ENCODE results near the gene NADK. TPM values are rescaled to one million over a fixed set of nuclear protein-coding genes. Genes with fewer than 3 reads are reported as not detected.

Gene NADK
- total RNA-seq, 1 experiment from 2014 or later = 86.2 TPM

GRCh38 chr1:1760715-1761114 is 17.6 kb downstream of the NADK start:
- BruUV-seq (replicated peaks) = no TSS peak
- CTCF ChIA-PET = no interaction called here

GRCh38 chr1:1760345-1760650 is 18.0 kb downstream of the NADK start:
- no peaks in the 10 kb centered on the region for H3K9me3 ChIP-seq (ENCODE audit: low read depth, low read length, poor library complexity, severe bottlenecking)
- TF ChIP-seq EZH2 (IDR thresholded peaks at IDR 0.05; ENCODE audit: borderline replicate concordance, low read depth, low read length, poor library complexity, severe bottlenecking) = no peak
- TF ChIP-seq, protein P1, sequence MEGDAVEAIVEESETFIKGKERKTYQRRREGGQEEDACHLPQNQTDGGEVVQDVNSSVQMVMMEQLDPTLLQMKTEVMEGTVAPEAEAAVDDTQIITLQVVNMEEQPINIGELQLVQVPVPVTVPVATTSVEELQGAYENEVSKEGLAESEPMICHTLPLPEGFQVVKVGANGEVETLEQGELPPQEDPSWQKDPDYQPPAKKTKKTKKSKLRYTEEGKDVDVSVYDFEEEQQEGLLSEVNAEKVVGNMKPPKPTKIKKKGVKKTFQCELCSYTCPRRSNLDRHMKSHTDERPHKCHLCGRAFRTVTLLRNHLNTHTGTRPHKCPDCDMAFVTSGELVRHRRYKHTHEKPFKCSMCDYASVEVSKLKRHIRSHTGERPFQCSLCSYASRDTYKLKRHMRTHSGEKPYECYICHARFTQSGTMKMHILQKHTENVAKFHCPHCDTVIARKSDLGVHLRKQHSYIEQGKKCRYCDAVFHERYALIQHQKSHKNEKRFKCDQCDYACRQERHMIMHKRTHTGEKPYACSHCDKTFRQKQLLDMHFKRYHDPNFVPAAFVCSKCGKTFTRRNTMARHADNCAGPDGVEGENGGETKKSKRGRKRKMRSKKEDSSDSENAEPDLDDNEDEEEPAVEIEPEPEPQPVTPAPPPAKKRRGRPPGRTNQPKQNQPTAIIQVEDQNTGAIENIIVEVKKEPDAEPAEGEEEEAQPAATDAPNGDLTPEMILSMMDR (conservative IDR thresholded peaks at IDR 0.05; ENCODE audit: low read depth, low read length) = no peak
- POLR2A ChIA-PET (ENCODE audit: low non-redundant PET) = no interaction called here
- H3K4me3 ChIP-seq (ENCODE audit: low read depth, low read length, poor library complexity, severe bottlenecking) = no peak overlapping the region
- no TSS peak for BruUV-seq (replicated peaks)
- H3K4me1 ChIP-seq (ENCODE audit: insufficient read depth, low read length, poor library complexity, severe bottlenecking) = no peaks in the 10 kb centered on the region
- CTCF ChIA-PET = no interaction called here
- intact Hi-C loops (cut with micrococcal nuclease; ENCODE audit: unreplicated experiment) = no loop called here
- no peak for DNase-seq (ENCODE audit: low spot score)
- peaks cover 42% of the 10 kb centered on the region for H3K36me3 ChIP-seq (ENCODE audit: insufficient read depth, low read length, poor library complexity, severe bottlenecking)
- H3K27me3 ChIP-seq (replicated peaks; ENCODE audit: insufficient read depth, low read depth, low read length, poor library complexity) = no peaks in the 10 kb centered on the region
- H3K27ac ChIP-seq (ENCODE audit: low read depth, low read length, poor library complexity, severe bottlenecking) = no peak overlapping the region

More at GRCh38 chr1:1760715-1761114, 17.6 kb downstream of the NADK start:
- H3K4me3 ChIP-seq (ENCODE audit: low read depth, low read length, poor library complexity, severe bottlenecking) = no peak overlapping the region
- no peaks in the 10 kb centered on the region for H3K4me1 ChIP-seq (ENCODE audit: insufficient read depth, low read length, poor library complexity, severe bottlenecking)
- intact Hi-C loops (cut with micrococcal nuclease; ENCODE audit: unreplicated experiment) = no loop called here
- POLR2A ChIA-PET (ENCODE audit: low non-redundant PET) = no interaction called here
- TF ChIP-seq EZH2 (IDR thresholded peaks at IDR 0.05; ENCODE audit: borderline replicate concordance, low read depth, low read length, poor library complexity, severe bottlenecking) = no peak
- TF ChIP-seq, protein P1 (conservative IDR thresholded peaks at IDR 0.05; ENCODE audit: low read depth, low read length) = no peak
- DNase-seq (ENCODE audit: low spot score) = no peak
- peaks cover 39% of the 10 kb centered on the region for H3K36me3 ChIP-seq (ENCODE audit: insufficient read depth, low read length, poor library complexity, severe bottlenecking)
- no peaks in the 10 kb centered on the region for H3K9me3 ChIP-seq (ENCODE audit: low read depth, low read length, poor library complexity, severe bottlenecking)
- no peak overlapping the region for H3K27ac ChIP-seq (ENCODE audit: low read depth, low read length, poor library complexity, severe bottlenecking)
- no peaks in the 10 kb centered on the region for H3K27me3 ChIP-seq (replicated peaks; ENCODE audit: insufficient read depth, low read depth, low read length, poor library complexity)

DNA sequence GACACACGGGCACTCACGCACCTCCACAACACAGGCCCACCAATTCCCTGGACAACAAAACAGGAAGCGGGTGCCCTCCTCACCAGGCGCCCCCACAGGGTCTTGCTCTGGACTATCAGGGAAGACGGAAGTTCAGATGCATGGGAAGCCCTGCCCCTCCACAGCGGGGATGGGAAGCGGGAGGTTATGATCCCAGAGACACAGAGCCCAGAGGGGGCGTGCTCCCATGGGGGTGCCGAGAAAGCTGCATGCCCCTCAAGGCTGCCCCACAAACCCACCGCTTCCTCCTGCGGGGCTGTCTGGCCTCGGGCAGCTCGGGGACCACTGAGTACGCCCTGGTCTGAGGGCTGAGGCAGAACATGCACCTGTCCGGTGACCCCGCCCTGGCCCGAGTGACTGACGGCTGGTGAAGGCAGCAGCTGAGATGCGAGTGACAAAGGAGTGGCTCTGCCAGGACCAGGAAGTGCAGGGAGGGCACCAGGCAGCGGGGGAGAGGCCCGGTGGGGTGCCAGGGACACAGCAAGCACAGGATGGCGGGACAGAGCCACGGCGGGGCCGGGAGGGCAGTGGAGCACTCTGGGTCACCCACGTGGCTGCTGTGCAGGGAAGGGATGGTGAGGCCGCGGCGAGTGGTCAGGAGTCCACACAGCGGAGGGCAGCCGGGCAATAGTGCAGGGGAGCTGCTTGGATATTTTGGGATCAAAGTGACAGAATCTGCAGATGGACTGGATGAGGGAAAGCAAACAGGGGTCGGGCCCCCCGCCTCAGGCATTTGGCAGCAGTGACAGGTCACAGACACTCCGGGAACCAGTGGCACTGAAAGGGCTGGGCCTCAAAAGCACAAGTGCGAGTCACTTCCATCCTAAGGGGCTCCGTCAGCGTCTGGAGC is 18.6 kb downstream of the NADK start:
- DNase-seq (ENCODE audit: low spot score) = no peak
- Histone ChIP-seq H3K9me3 (ENCODE audit: low read depth, low read length, poor library complexity, severe bottlenecking) (no peaks in the 10 kb centered on the region), H3K4me1 (ENCODE audit: insufficient read depth, low read length, poor library complexity, severe bottlenecking) (no peaks in the 10 kb centered on the region), H3K27me3 (replicated peaks; ENCODE audit: insufficient read depth, low read depth, low read length, poor library complexity) (no peaks in the 10 kb centered on the region), H3K36me3 (ENCODE audit: insufficient read depth, low read length, poor library complexity, severe bottlenecking) (peaks cover 46% of the 10 kb centered on the region), H3K27ac (ENCODE audit: low read depth, low read length, poor library complexity, severe bottlenecking) (peak overlapping the region; percentile 67), H3K4me3 (ENCODE audit: low read depth, low read length, poor library complexity, severe bottlenecking) (no peak overlapping the region)
- intact Hi-C loops (cut with micrococcal nuclease; ENCODE audit: unreplicated experiment) = no loop called here
- POLR2A ChIA-PET (ENCODE audit: low non-redundant PET) = no interaction called here
- no TSS peak for BruUV-seq (replicated peaks)
- no peak for TF ChIP-seq EZH2 (IDR thresholded peaks at IDR 0.05; ENCODE audit: borderline replicate concordance, low read depth, low read length, poor library complexity, severe bottlenecking)
- TF ChIP-seq, protein P1 (conservative IDR thresholded peaks at IDR 0.05; ENCODE audit: low read depth, low read length) = no peak
- CTCF ChIA-PET = no interaction called here

Measured in A673 (cell line).